T-helper 9 cell (primary cell): ENCODE results near the gene GIT1.

ENCODE experiments used
- DNase-seq: peaks from one replicate; pipeline ENCODE4 v3.0.0-alpha.2; 2020

GIT1 gene

GRCh38 chr17:29579866-29580771 is 9.3 kb downstream of the GIT1 start:
- DNase-seq = peak; percentile 88

DNA sequence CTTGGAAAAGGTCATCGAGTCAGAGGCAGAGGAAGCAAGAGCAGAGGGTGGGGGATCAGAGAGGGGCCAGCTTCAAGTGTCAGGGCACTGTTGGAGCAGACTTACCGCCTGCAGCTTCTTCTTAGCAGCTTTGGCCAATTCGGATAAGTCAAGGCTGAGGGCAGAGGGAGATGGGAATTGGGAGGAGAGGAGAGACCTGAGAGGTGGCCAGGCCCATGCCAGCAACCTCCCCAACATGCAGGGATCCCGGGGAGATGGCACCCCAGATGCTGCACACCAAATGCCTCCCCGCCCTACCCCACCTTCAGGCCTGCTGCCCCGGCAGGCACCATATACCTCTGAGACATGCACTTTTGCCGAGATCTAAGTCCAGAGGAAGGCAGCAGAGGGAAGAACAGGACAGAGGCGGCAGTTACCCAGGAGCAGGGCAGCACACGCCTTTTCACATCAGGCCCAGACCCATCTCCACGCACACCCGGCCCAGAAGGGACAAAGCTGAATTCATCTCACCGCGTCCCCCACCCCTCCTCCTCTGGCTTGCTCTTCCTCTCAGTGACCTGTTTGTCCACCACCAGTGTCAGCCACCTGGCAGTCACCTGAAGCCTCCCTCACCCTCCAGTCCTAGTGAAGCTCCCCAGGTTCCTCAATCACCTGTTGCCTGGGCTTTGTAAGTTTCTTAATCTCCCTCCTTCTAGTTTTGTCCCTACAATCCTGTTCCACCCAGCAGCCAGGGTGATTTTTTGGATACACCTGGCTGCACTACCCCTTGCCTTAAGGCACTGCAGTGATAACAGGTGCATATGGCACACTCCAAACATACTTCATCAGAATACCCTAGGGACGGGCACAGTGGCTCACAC is 10.6 kb downstream of the GIT1 start:
- no peak for DNase-seq

DNA sequence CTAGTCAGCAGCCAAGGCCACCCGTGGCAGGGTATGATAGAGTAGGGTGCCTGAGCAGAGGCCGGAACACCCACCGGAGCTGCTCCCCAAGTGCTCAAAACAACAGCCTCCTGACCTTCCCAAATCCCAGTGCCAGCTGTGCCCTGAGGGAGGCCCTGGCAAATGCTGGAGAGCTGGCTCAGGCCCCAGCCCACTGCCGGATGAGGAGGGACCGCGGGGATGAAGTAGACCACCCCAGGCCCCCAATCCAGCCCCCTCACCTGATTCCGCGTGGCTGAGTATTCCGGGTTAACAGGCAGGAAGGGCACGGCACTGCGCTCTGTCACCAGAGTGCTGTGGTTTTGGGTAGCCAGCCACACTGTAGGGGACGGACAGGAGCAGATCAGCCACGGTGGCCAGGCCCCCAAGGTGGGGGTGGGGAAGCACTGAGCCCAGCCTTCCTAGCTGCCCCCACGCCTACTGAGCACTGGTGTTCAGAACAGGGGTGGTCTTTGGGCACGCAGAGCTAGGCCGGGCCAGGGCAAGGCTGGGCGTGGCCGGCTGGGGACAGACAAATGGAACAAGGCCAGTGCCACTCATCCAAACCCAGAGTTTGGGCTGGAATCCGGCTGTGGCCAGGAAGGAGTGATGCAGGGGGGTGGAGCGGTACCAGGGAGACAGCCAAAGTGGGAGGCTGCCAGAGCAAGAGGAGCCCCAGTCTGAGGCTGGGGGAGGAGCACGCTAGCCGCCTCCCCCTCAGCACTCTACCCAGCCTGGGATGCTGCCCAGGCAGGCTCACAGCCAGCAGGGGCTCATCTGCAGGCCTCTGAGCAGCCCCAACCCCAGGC is 11.8 kb downstream of the GIT1 start:
- DNase-seq = no peak

- DNase-seq = no peak
Measured at GRCh38 chr17:29577001-29577370, 12.5 kb downstream of the GIT1 start.

DNA sequence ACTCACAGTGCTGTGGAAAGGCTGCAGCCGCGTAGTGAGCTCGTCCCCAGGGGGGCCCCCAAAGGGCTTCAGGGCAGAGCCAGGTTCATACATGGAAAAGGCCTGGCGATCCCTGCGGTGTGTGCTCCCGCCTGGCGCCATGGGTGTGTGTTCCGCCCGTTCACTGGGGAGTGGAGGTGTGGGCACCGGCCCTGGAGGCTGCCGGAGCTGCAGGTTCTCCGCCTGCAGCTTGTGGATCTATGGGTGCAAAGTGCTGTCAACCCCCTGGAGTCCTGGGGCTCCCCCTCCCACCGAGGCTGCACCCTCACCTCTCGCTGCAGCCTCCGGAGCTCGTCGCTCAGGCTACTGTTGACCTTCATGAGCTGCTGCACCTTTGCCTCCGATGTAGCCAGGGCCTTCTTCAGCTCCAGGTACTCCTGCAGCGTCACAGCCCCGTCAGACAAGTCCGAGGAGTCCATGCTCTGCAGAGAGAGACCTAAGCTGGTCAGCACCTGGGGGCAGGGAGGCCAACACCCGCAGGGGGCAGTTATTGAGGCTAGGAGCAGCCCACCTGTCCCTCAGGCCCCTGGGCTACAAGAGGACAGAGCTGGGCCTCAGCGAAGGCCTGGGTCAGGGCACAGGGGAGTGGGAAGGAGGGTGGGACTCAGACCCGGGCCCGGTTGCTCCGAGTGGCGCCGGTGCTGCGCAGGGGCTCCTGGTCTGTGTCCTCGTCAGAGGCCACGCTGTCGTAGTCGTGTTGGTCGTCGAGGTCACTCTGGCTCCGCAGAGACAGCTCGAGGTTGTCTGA is 13.0 kb downstream of the GIT1 start:
- no peak for DNase-seq

DNA sequence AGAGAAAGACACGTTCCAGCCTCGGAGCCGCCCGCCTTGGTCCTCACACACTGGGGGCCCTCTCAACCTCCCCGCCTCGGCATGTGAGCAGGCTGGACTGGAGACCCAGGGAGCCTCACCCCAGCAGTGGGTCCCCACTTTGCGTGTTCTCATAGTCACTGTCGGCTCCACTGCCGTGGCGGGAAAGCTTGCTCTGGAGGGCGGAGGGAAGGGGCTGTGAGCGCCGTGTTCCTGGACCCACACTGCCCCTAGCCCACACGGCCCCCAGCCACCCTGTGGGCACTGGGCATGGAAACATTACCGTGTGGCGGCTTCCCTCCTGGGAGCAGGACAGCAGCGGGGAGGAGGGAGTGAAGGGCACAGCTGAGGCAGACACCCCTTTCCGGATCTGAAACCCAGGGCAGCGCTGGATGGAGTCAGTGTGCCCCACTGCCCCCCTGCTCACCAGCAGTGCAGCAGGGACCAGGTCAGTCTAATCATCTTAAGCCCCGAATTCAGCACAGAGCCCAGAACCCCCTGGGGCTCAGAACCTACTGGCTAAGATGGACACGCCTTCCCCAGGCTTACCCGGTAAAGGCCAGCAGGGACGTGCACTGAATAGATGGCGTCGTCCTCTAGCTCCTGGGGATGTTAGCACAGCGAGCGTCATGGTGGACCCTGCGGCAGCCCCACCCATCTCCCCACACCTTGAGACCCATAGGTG is 13.8 kb downstream of the GIT1 start:
- no peak for DNase-seq

DNA sequence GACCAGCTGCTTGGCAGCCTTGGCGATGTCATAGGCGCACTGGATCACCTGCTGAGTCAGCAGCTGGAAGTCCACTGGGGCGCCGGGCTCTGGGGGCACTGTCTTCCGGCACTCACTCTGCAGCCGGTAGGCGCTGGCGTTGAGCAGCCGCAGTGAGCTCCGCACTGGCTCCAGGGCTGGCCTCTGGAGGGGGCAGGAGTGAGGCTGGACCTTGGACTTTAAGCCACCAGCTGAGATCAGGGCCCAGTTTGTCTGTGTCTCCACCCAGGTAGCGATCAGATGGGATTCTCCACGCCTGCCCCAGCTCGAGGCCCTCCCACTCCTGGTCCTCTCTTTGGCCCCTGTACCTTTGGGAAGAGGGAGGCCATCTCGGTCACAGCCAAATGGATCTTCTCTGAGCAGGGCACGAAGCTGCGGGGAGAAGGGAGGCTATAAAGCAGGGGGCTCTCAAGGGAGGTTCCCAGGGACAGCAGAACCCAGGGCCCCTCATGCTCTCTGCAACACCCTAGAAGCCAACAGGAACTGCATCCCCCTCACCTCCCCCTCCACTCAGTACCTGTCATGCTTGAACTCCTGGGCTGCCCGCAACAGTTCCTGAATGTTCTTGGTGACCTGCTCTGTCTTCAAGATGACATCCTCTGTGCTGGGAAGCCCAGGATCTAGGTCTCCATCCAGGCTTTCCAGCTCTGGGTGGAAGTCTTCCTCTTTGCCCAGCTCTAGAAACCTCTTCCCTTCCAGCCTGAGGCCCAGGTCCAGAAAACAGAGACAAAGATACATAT is 14.5 kb downstream of the GIT1 start:
- DNase-seq = no peak

DNA sequence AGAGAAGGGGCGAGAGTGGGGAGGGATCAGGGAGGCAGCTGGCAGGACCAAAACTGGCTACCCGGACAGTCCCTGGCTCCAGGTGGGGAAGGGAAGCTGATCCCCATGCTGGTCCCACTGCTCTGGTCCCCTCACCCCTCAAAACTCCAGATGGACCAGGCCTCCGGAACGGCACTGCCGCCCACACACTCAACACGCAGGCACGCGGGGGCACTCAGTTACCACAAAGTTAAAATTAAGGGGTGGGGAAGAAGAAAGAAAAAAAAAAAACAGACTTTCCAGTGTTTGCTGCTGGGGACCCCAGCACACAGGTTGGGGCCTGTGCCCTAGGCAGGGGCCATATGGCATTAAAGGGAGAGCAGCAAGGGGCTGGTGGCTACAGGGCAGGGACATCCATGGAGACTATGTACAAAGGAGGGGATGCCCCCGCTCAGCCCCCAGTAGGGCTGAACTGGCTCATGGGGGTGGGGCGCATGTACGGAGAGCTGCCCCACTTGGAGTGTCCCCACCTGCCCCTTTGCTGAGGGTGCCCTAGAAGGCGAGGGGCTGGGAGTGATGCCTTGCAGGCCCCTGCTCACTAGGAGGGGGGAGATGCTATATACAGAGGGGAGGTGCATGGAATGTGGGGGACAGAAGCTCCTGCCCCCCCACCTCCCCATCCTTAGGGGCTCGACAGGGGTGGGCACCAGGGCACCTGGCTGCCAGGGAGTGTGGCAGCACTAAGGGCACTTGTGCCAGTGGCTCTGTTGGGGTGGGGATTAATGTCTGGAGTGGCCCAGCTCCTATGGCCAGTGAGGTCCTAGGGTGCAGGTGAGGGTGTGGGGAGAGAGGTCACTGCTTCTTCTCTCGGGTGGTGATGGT is 15.3 kb downstream of the GIT1 start:
- no peak for DNase-seq

- DNase-seq = no peak
Measured at GRCh38 chr17:29573558-29573869, 15.9 kb downstream of the GIT1 start.

GRCh38 chr17:29572691-29573557 is 16.5 kb downstream of the GIT1 start:
- peak; percentile 36 for DNase-seq

DNA sequence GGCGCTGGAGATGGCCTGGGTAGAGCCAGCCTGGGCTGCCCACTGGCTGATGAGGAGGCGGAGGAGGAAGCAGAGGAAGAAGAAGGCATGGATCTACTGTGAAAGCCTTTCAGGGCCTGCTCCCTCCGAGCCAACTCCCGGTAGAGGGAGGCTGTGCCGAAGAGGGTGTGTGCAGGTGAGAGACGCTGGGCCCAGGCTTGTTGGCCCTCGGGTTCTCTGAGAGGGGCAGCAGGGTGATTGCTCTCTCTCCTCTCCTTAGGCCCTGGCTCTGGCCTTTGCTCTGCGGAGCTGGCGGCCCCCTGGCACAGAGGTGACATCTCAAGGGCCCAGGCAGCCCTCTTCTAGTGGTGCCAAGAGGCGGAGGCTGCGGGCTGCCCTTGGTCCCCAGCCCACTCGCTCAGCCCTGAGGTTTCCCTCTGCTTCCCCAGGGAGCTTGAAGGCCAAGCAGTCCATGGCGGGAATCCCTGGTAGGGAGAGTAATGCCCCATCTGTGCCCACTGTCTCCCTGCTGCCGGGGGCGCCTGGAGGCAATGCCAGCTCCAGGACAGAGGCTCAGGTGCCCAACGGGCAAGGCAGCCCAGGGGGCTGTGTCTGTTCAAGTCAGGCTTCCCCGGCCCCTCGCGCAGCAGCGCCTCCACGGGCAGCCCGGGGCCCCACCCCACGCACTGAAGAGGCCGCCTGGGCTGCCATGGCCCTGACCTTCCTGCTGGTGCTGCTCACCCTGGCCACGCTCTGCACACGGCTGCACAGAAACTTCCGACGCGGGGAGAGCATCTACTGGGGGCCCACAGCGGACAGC is 17.4 kb downstream of the GIT1 start:
- DNase-seq = no peak

DNA sequence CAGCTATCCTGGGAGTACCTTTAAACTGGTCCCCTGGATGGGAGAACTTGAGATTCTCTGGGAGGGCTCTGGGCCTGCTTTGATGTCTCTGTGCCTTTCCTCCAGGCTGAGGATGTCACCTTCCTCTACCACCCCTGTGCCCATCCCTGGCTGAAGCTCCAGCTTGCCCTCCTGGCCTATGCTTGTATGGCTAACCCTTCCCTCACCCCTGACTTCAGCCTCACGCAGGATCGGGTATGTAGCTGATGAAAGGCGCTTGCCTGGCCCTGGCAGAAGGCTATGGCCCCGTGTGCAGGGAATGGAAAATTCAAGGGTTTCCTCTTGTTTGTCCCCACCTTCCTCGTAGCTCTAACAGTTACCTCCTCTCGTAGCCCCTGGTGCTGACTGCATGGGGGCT is 18.0 kb downstream of the GIT1 start:
- no peak for DNase-seq

GRCh38 chr17:29570521-29570920 is 18.9 kb downstream of the GIT1 start:
- no peak for DNase-seq

DNA sequence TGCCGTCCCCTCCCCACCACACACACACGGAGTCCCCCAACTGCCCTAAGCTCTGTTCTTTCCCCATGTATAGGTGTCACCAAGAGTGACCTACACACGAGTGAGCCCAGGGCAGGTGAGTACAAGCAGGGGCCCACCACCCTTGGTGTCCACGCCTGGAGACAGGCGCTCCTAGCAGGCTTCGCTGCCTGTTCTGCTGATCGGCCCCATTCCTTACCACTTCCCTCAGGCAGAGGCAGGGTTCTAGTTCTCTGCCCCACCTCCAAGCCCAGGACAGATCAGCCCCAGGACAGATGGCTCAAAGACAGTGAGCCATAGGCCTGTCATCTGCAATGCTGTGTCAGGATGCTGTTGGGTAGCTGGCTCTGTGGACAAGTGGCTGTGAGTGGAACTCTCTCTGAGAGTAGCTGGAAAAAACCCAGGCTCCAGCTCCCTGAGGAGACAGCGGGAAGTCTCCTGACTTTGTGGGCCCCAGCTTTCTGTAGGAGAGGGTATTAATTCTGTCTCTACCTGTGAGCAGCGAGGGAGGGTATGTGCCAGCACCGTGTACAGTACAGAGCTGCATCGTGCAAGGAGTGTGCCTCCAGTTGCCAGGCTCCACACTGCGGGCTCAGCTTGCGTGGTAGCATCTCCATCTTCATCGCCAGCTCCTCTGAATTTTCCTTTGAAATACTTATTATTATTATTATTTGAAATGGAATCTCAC is 20.1 kb downstream of the GIT1 start:
- DNase-seq = no peak

GRCh38 chr17:29568331-29569244 is 20.9 kb downstream of the GIT1 start, which contains the start of gene TP53I13:
Gene TP53I13, plus strand, starts transcription at chr17:29568701. Its CDS starts 58 bp downstream, at chr17:29568759.
- peak; percentile 85 for DNase-seq
